Measurements from ENCODE around the gene OR2AG2. TPM values are rescaled to one million over a fixed set of nuclear protein-coding genes. Genes with fewer than 3 reads are reported as not detected.

OR2AG2 gene
- polyA plus RNA-seq, 2 of the 4 experiments (the other 2 are of a cell fraction), result 0.04 to 0.05 TPM

DNA sequence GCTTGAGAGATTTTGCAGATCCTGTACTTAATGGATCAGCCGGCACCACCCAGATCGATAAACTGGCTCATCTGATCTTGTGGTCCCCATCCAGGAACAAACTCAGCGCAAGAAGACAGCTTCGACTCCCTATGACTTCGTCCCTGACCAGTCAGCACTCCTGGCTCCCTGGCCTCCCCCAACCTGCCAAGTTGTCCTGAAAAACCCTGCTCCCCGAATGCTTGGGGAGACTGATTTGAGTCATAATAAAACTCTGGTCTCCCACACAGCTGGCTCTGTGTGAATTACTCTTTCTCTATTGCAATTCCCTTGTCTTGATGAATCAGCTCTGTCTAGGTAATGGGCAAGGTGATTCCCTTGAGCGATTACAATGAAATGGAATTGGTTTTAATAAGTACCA lies 29.5 kb downstream of the OR2AG2 start:
- Histone ChIP-seq H3K27ac (no peak overlapping the region), H3K4me3 (no peak overlapping the region), H3K4me1 (no peaks in the 10 kb centered on the region), H3K4me2 (no peak overlapping the region), H3K9me3 (no peaks in the 10 kb centered on the region)
- POLR2A ChIA-PET, result no interaction called here
- CTCF ChIA-PET, result interaction anchor here (1.2 to 2.5 kb wide), 3 partner anchors 13 to 27 kb away, joined by 3 to 10 read pairs (median 3); no protein-coding TSS in a partner anchor
- DNase-seq (ENCODE audit: low read depth in 1 of 2, low spot score in 1 of 2) (no peak), ATAC-seq (no peak), FAIRE-seq (no peak)
- WGBS (ENCODE audit: missing lambda C conversion rate), result 23% methylated on average over 5 of the region's 7 CpGs
- TF ChIP-seq TFCP2L1 (CRISPR knock-in tag; IDR thresholded peaks at IDR 0.05) (no peak), RAD21 (conservative IDR thresholded peaks at IDR 0.05 in 1 of 2, IDR thresholded peaks at IDR 0.05 in 1 of 2) (no peak), JUN (IDR thresholded peaks at IDR 0.05) (no peak), POLR2AphosphoS2 (conservative IDR thresholded peaks at IDR 0.05; ENCODE audit: low read length) (no peak), ZSCAN20 (CRISPR knock-in tag; IDR thresholded peaks at IDR 0.05) (no peak)

DNA sequence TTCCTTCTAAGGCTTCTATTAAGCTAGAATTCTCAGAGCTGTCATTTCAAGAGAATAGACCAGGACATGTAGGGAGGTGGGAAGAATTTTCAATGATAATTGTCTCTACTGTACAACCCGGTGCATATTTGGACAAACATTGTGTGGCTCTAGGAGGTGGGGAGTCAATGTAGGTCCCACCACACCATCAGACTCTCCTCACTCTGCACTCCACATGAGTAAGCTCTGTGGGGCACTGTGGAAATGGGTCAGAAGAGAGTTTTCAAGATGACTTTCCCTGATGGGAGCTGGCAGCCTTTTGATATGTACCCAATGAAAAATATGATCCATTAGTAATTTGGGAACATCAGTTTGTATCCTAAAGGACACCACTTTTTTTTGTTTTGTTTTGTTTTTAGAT lies 33.2 kb downstream of the OR2AG2 start:
- Histone ChIP-seq H3K4me2 (no peak overlapping the region), H3K9me3 (no peaks in the 10 kb centered on the region), H3K4me1 (no peaks in the 10 kb centered on the region), H3K27ac (no peak overlapping the region), H3K4me3 (no peak overlapping the region)
- ATAC-seq, result no peak
- POLR2A ChIA-PET, result no interaction called here
- TF ChIP-seq PBX3 (IDR thresholded peaks at IDR 0.05) (no peak), JUN (IDR thresholded peaks at IDR 0.05) (no peak)
- FAIRE-seq, result no peak
- WGBS (ENCODE audit: missing lambda C conversion rate), result 62% methylated on average over 1 of the region's 1 CpG
- DNase-seq (ENCODE audit: low read depth in 1 of 2, low spot score in 1 of 2), result no peak
- CTCF ChIA-PET, result interaction anchor here (0.6 to 3.8 kb wide), 12 partner anchors 8 to 375 kb away, joined by 3 to 28 read pairs (median 6); no protein-coding TSS in a partner anchor

DNA sequence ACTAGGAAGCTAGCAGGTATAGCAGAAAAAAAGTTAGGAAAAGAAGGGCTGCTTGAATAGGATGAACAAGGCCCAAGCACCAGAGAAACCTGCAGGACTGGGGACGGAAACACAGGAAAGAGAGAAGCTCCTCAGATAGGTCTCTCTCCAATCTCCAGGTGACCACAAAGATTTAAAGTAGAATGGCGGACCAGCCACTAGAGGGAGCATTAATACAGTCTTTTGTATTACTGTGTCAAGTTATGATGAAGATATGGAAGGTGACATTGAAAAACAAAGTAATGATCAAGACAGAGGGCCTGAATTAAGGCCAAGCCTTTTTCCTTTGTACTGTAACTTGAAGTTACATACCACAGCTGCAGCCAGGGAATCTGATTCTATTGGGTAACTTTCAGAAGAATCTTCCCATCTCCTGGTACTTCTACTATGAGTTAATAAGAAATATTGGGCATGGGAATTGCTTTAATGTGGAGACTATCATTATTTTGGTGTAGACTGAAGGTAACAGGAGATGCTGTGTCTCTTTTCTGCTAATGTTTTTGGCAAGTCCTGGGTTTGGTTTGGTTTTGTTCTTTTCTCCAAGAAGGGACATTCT lies 33.8 kb downstream of the OR2AG2 start:
- no peaks in the 10 kb centered on the region for H3K9me3 ChIP-seq
- TF ChIP-seq RAD21 (conservative IDR thresholded peaks at IDR 0.05 in 1 of 2, IDR thresholded peaks at IDR 0.05 in 1 of 2) (peak; percentile 29 to 39; a peak in 3 of 5 replicates), CEBPB (IDR thresholded peaks at IDR 0.05) (no peak), CTCF (IDR thresholded peaks at IDR 0.05) (peak; percentile 61), CHD4 (IDR thresholded peaks at IDR 0.05; ENCODE audit: borderline replicate concordance) (no peak)
- H3K27ac ChIP-seq, result no peak overlapping the region
- DNase-seq (ENCODE audit: low read depth in 1 of 2, low spot score in 1 of 2) (peak; percentile 36 to 45), FAIRE-seq (peak; percentile 94), ATAC-seq (peak; percentile 84 to 93)
- no peaks in the 10 kb centered on the region for H3K4me1 ChIP-seq
- ChIA-PET POLR2A (no interaction called here), CTCF (interaction anchor here (0.6 to 3.8 kb wide), 17 partner anchors 9 to 375 kb away, joined by 3 to 28 read pairs (median 5); no protein-coding TSS in a partner anchor)
- H3K4me2 ChIP-seq, result no peak overlapping the region
- H3K4me3 ChIP-seq, result no peak overlapping the region
- WGBS (ENCODE audit: missing lambda C conversion rate), result 2% methylated on average over 2 of the region's 2 CpGs

- Histone ChIP-seq H3K4me2 (no peak overlapping the region), H3K27ac (no peak overlapping the region), H3K4me1 (no peaks in the 10 kb centered on the region), H3K9me3 (no peaks in the 10 kb centered on the region), H3K4me3 (no peak overlapping the region)
- FAIRE-seq (no peak), ATAC-seq (no peak), DNase-seq (ENCODE audit: low read depth in 1 of 2, low spot score in 1 of 2) (no peak)
- ChIA-PET CTCF (interaction anchor here (1.1 to 3.8 kb wide), 6 partner anchors 8 to 30 kb away, joined by 3 to 28 read pairs (median 8); no protein-coding TSS in a partner anchor), POLR2A (no interaction called here)
- WGBS (ENCODE audit: missing lambda C conversion rate), result 0% methylated on average over 3 of the region's 3 CpGs
- TF ChIP-seq, protein P1, sequence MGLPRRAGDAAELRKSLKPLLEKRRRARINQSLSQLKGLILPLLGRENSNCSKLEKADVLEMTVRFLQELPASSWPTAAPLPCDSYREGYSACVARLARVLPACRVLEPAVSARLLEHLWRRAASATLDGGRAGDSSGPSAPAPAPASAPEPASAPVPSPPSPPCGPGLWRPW (IDR thresholded peaks at IDR 0.05), result no peak
- no peak for TF ChIP-seq REST (IDR thresholded peaks at IDR 0.05)
- TF ChIP-seq PHF8 (IDR thresholded peaks at IDR 0.05; ENCODE audit: borderline replicate concordance, low read depth), result no peak
- TF ChIP-seq MAZ (IDR thresholded peaks at IDR 0.05; ENCODE audit: borderline replicate concordance, low read depth, low read length), result no peak
- no peak for TF ChIP-seq BHLHE40 (IDR thresholded peaks at IDR 0.05; ENCODE audit: low read depth, low read length)
- TF ChIP-seq KDM5A (IDR thresholded peaks at IDR 0.05), result no peak
- TF ChIP-seq JUNB (IDR thresholded peaks at IDR 0.05), result no peak
These were observed 35.2 kb downstream of the OR2AG2 start for GRCh38 chr11:6736495-6737121.

All from A549 (cell line).